Lung microvascular endothelial cell (primary cell): ENCODE measurements around the gene STAG2. TPM values are rescaled to one million over a fixed set of nuclear protein-coding genes. Genes with fewer than 3 reads are reported as not detected.
"Not testable (repeated sequence)": the region's sequence is repeated elsewhere in the genome, so short reads cannot be mapped to it uniquely, and the experiment has no call there.

Experiments
- DNase-seq, 2 donors: peaks; one replicate each; pipeline versions ENCODE4 v3.0.0 to v3.0.0-alpha.2; 2010; ENCODE audit warnings: low read depth in 2 of 2
- total RNA-seq: library from RNA; depleted of rRNA; stranded (reverse); fragments of >200 nt; gene quantifications from 2 replicates; pipeline ENCODE4 v1.2.1, GENCODE V29; 2014

Gene STAG2
- 63.6 and 66.7 TPM in 2 replicates for total RNA-seq

DNA sequence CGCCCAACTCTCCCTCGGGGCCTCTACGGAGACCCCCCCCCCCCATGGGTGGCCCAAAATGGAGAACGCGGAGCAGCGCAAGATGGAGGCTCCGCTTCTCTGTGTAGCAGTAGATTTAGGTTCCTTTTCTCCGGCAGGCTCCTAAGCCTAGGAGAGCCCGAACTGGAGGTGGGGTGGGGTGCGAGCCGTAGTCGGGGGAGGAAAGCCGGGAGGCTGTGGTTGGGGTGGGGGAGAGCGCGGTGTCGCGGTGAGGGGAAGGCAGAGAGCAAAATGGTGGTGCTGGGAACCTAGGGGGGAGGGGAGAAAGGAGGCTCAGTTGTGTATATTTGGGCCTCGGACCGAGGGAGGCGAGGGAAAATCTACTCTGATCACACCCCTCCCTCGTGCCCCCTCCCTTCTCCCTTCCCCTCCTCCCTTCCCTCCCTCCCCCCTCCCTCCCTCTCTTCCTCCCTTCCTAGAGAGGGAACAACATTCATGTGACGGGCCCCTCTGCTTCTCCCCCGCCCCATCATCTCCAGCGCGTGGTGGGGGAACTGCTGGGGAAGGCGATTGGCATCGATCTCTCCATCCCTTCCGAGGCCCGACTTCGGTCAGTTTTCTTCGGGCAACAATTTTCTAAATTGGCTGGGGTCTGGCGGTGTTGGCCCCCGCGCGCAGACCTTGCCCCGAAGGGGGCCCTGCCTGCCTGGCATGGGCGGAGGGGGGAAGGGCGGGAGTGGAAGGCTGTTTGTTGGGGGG, at the start of gene STAG2:
Gene STAG2 (plus strand): TSS at position 439 of the 738 bp plus-strand sequence. CDS start 60,922 bp downstream, outside the sequence.
- DNase-seq: peak; percentile 77 to 91

- DNase-seq: no peak
These were observed 44.4 kb upstream of the STAG2 start for GRCh38 chrX:123917069-123917468.

DNA sequence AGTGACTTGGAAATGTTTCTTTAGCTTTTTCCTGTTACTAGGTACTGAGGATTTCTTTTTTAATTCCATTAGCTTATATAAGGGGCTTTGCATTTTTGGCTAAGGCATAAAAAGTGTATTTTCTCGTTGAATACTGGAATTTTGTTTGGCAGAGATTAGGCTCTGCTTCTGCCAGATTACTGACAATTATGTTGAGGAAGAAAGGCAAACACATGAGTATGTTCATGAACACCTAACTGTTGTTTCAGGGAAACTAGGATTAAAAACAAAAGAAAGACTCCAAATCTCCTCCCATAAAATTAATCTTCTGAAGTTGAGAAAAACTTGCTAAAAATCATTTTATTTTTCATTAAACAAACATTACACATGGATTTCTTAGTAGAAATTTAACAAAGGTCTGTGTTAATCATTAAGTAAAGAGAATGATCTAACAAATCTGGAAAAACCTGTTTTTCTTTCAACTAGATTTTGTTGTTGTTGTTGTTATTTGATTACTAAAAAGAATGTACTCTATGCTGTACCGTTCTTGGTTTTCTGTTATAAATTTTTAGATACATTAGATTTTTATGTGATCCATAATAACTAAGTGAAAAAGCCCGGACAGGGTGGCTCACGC, 43.3 kb upstream of the STAG2 start:
- DNase-seq: no peak

GRCh38 chrX:123920105-123920785, 41.3 kb upstream of the STAG2 start:
- peak in 1 of 2 donors; percentile 70 for DNase-seq

DNA sequence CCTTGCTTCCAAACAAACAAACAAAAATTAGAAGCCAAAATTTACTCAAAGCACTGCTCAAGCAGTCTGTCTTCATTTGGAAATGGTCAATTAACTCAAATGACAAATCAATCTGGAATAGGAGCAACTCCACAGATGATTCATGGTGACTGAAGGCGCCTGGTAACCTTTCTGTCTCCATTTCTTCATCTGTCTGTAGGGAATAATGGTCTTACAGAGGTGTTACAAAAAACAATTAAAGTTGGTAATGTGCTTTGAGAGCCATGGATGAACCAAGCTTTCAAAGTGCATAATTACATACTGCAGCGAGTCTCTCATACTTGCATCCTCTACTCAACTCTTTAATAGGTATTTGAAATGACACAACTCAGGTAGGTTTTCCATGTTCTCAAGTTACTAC, 38.3 kb upstream of the STAG2 start:
- no peak for DNase-seq

GRCh38 chrX:123924186-123924585, 37.3 kb upstream of the STAG2 start:
- DNase-seq: no peak

DNA sequence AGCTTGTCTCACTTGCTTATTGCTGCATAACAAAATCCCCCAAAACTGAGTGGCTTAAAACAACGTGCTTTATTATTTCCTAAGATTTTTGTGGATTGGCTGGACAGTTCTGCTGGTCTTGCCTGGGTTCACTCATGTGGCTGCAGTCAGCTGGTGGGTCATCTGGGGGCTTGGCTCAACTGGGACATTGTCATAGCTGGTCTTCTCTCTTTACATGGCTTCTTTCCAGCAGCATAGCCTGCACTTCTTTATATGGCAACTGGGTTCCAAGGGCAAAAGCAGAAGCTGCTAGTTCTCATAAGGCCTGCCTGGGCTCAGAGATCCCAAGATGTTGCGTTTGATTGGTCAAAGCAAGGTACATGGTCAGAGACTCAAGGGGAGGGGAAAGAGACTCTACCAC, 33.7 kb upstream of the STAG2 start:
- DNase-seq: no peak

- DNase-seq: not testable (repeated sequence)
These were observed 29.5 kb upstream of the STAG2 start for GRCh38 chrX:123932055-123932454.

GRCh38 chrX:123943074-123943473, 18.4 kb upstream of the STAG2 start:
- no peak for DNase-seq

GRCh38 chrX:123943488-123943887, 18.0 kb upstream of the STAG2 start:
- no peak for DNase-seq

GRCh38 chrX:123949846-123950245, 11.7 kb upstream of the STAG2 start:
- no peak for DNase-seq

DNA sequence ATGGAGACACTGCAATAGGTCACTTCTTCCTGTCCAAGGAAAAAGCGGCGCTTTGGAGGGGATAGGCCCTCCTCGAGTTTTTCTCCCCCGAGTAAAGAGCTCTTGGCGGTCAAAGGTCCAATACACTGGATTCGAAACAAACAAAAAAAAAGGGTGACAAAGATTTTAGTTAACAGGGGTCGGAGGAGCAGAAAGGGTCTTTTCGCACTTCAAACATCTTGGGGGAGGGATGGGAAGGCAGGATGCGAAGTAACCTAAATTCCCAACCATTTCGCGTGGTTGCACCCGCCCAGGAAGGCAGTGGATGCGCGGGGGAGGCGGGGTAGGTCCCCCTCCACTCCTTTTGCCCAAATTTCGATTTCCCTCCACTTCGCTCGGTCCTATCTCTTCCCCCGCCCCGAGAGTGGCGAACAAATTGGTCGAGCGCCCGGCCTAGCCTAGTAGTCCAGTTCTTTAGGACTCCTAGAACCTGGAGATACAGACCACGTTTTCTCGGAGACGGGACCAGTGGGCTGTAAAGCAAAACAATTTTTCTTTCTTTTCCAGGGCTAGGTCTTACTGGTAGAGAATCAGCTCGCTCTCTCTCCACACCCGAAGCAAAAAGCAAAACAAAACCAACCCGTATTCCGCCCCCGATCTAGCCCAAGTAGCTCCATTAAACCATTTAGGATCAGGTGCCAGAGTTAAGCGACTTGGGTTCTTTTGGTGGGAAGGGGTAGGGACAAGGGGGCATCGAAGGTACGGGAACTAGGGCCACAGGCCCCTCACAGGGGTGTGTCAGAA, 2.0 kb upstream of the STAG2 start:
- peak; percentile 34 for DNase-seq

DNA sequence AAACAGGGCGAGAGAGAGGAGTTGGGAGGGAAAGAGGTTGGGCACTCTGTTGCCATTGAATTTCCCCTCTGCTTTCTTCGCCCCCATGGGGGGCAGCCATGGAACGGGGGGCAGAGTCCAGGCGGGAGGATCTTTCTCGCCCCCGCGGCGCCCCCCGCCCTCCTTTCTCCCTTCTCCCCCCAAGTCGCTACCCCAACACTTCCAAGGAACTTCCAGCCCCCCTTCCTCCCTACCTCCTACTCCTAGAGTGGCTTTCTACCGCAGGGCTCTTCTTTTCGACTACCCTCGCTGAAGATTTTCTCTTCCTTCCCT, 594 bp upstream of the STAG2 start:
- DNase-seq: no peak

DNA sequence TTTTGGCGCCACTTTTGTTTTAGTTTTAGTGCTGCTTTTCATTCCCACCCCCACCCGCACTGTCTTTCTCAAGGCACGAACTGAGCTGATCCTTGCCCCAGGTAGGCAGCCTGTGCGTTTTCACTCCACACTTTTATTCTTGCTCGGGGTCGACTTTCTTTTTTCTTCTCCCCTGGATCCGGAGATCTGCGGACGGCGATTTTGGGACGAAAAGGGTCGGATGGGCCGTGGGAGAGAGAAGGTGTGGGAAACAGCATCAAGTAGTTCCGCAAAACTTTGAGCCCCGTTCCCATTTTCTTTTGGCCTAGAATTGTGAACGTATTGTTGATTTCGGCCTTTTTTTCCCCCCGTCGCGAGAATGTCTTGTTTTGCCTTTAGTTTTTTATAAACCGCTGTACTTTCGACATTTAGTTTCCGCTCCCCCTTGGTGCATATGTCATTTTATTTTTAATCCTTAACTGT, 531 bp downstream of the STAG2 start:
- peak; percentile 20 to 35 for DNase-seq

DNA sequence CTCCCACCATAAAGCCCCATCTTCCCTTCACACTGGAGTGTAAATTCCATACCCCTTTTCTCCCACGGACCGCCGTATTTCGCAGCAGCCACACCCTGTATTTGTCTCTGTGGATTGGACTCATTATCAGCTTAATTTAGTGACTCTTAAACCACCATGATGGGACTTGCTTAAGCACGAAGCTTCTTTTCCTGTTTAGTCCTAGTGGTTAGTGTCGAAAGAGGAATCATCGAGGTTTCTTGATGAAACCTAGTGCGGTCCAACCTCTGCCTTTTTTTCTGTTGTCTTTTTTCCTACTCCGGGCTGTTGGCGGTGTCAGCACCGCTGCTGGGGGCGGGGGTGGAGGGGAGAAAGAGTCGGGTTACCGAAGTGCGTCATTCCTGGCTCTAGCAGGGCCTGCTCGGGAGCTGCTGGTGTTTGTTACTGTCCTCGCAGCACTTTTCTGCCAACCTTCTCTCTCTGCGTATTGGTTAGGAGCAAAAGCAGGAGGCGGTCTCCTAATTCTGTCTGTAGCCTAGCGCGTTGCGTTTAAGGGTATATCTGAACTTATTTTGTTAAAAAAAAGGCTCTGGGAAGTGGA, 1.4 kb downstream of the STAG2 start:
- peak; percentile 94 to 95 for DNase-seq

DNA sequence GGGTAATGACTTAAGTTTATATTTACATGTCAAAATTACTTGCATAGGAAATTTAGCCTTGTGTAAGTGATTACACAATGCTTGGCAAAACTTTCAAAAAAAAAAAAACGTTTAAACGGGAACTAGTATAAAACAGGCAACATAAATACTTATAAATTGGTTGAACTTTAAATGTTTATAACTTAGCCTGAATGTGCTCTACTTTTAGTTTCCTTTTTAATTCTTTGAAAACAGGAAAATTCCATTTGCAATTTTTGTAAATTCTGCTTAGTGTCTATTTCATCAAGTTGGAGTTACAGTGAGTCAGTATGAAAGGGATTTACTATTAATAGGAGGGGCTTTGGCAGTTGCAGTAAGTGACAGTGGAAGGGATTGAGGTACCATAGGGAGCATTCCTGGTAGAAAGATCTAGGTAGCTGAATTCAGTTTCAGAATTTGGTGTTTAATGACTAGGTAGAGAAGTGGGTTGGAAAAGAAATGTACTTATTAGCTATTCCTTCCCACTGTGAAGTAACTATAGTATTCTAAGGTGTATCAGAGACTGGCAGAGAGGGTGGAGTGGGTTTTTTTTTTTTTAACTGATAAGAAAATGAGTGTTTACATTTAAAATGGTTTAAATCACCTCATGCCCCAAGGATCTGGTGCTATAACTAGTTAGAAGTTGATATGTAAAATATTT, 2.8 kb downstream of the STAG2 start:
- DNase-seq: peak; percentile 8 to 20

DNA sequence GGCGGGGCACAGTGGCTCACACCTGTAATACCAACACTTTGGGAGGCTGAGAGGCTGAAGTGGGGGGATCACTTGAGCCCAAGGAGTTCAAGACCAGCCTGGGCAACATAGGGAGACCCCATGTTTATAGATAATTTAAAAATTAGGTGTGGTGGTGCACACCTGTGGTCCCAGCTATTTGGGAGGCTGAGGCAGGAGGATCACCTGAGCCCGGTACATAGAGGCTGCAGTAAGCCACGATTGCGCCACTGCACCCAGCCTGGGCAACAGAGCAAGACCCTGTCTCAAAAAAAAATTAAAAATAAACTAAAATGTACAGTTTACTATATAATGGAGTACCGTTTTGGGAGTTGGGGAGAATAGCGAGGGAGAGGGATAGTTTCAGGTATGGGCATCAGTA, 4.2 kb downstream of the STAG2 start:
- DNase-seq: no peak

DNA sequence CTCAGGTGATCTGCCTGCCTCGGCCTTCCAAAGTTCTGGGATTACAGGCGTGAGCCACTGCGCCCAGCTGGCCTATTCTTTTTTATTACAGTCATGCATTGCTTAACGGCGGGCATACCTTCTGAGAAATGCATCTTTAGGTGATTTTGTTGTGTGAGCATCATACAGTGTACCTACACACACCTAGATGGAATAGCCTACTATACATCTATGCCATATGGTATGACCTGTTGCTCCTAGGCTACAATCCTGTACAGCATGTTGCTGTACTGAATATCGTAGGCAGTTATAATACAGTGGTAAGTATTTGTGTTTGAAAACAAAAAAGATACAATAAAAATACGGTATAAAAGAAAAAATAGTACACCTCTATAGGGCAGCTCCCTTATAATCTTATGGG, 6.0 kb downstream of the STAG2 start:
- no peak for DNase-seq

DNA sequence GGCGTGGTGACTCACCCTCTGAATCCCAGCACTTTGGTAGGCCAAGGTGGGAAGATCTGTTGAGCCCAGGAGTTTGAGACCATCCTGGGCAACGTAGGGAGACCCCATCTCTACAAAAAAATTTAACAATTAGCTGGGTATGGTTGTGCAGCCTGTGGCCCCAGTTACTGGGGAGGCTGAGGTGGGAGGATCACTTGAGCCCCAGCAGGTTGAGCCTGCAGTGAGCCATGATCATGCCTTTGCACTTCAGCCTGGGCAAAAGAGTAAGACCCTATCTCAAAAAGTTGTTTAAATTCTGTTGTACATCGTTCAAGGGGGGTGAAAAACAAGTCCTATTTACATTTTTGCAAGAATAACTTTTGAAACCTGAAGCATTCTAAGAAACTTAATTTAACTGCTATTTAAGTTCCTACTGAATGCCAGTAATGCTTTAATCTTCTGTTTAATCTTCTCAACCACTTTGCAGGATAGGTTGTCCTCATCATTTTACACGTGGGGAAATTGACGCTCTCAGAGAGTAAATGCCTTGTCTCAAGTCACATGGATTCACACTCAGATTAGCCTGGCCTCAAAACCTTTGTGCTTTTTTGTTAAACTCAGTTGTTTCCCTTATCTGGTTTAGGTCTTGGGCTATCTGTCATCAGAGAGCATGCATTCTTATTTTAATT, 7.0 kb downstream of the STAG2 start:
- DNase-seq: no peak

DNA sequence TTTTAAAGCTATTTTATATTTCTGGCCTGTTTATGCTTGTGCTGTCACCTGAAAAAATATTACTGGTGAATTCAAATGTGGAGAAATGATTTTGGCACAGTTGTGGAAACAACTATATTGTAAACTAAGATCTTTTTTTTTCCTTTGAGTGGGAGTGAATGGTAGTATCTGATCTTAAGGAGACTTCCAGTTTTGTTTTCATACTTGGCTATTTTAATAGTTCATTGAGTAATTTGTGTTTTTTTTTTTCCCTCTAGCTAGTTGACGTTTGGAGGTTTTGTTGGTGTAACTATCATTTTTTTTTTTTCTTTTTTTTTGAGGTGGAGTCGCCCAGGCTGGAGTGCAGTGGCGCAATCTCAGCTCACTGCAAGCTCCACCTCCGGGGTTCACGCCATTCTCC, 10.5 kb downstream of the STAG2 start:
- no peak for DNase-seq
